B cell (primary cell): ENCODE data around the gene ALKBH3. TPM values are rescaled to one million over a fixed set of nuclear protein-coding genes. Genes with fewer than 3 reads are reported as not detected.

Experiments
- ATAC-seq: fragments of 200-7000 bp; cut with Tn5 transposase; one replicate; pipeline ENCODE4 v1.10.0; 2021; ENCODE audit warnings: low read depth, mild to moderate bottlenecking, moderate number of reproducible peaks, moderate library complexity
- CTCF ChIA-PET: fragments of 350-600 bp; sonication (Branson Sonifier 250); formaldehyde crosslinking; loops from one replicate; lab custom pipeline; 2021; ENCODE audit warnings: antibody characterized with exemption, inconsistent platforms; lab: Charles Lee
- POLR2A ChIA-PET: fragments of 350-600 bp; sonication (Branson Sonifier 250); formaldehyde crosslinking; loops from one replicate; lab custom pipeline; 2021; ENCODE audit warnings: antibody characterized with exemption; lab: Charles Lee
- DNase-seq: peaks from one replicate; pipeline ENCODE4 v3.0.0; 2013
- H2AFZ ChIP-seq: 2 replicates; pipeline ENCODE4 v1.6.1; 2012; ENCODE audit warnings: mild to moderate bottlenecking, low read depth, low read length; ENCODE audit not compliant: insufficient read depth, poor library complexity, severe bottlenecking
- H3K27ac ChIP-seq, 2 donors: 1 replicate in 1 of 2; 2 replicates in 1 of 2; pipeline ENCODE4 v1.5.1; 2012 to 2013; ENCODE audit warnings: low read length in 2 of 2, mild to moderate bottlenecking in 2 of 2, moderate library complexity in 1 of 2
- H3K27me3 ChIP-seq, 4 experiments: fragments of 200-600 bp in 1 of 4; sonication (generic) in 1 of 4; replicated peaks in 1 of 4; 1 replicate in 2 of 4; 2 replicates in 2 of 4; pipeline versions ENCODE4 v1.6.1 to v1.7.0; 2013 to 2016; ENCODE audit warnings: low read length in 3 of 4, mild to moderate bottlenecking in 2 of 4, mixed read lengths in 1 of 4, moderate library complexity in 1 of 4; ENCODE audit not compliant: insufficient read depth in 4 of 4, control insufficient read depth in 3 of 4; ENCODE audit errors: control extremely low read depth in 1 of 4
- H3K36me3 ChIP-seq, 2 experiments: replicated peaks in 1 of 2; 1 replicate in 1 of 2; 2 replicates in 1 of 2; pipeline versions ENCODE4 v1.6.1 to v1.7.1; 2013; ENCODE audit warnings: low read length in 1 of 2; ENCODE audit not compliant: insufficient read depth in 2 of 2, control insufficient read depth in 1 of 2; ENCODE audit errors: control extremely low read depth in 1 of 2, extremely low read depth in 1 of 2
- H3K4me1 ChIP-seq, 2 donors: fragments of 200-600 bp in 1 of 2; sonication (generic) in 1 of 2; 1 replicate in 1 of 2; 2 replicates in 1 of 2; pipeline versions ENCODE4 v1.5.1 to v1.6.1; 2013 to 2017; ENCODE audit warnings: low read length in 2 of 2; ENCODE audit not compliant: control insufficient read depth in 2 of 2, insufficient read depth in 2 of 2
- H3K4me2 ChIP-seq: replicated peaks from 2 replicates; pipeline ENCODE3; 2012; ENCODE audit warnings: mild to moderate bottlenecking, low read depth, low read length; ENCODE audit not compliant: poor library complexity, severe bottlenecking
- H3K4me3 ChIP-seq, 5 experiments: fragments of 200-600 bp in 1 of 5; sonication (generic) in 1 of 5; 1 replicate in 3 of 5; 2 replicates in 2 of 5; pipeline versions ENCODE4 v1.5.1 to v1.7.0; 2011 to 2016; ENCODE audit warnings: low read length in 4 of 5, mild to moderate bottlenecking in 4 of 5, low read depth in 2 of 5, control low read depth in 1 of 5, moderate library complexity in 1 of 5; ENCODE audit not compliant: insufficient read depth in 1 of 5; ENCODE audit errors: control extremely low read depth in 1 of 5, extremely low read depth in 1 of 5
- H3K79me2 ChIP-seq: fragments of 200-600 bp; sonication (generic); one replicate; pipeline ENCODE4 v1.6.0; 2016; ENCODE audit warnings: low read length; ENCODE audit not compliant: control insufficient read depth, insufficient read depth
- H3K9ac ChIP-seq: fragments of 200-600 bp; sonication (generic); 2 replicates; pipeline ENCODE4 v1.6.1; 2017; ENCODE audit warnings: mild to moderate bottlenecking, low read length, moderate library complexity
- H3K9me3 ChIP-seq, 3 donors: one replicate each; pipeline versions ENCODE4 v1.6.1 to v1.7.1; 2013; ENCODE audit warnings: low read length in 2 of 3; ENCODE audit not compliant: control insufficient read depth in 2 of 3, insufficient read depth in 1 of 3; ENCODE audit errors: control extremely low read depth in 1 of 3
- H4K20me1 ChIP-seq: 2 replicates; pipeline ENCODE4 v1.6.0; 2012; ENCODE audit warnings: mild to moderate bottlenecking, low read length; ENCODE audit not compliant: insufficient read depth, control insufficient read depth, poor library complexity, severe bottlenecking
- H3K27ac Mint-ChIP-seq: one replicate; pipeline ENCODE4 v1.8.0; 2021; ENCODE audit warnings: mixed read lengths
- H3K27me3 Mint-ChIP-seq: one replicate; pipeline ENCODE4 v1.8.0; 2021; ENCODE audit warnings: mixed read lengths
- H3K4me1 Mint-ChIP-seq: one replicate; pipeline ENCODE4 v1.8.0; 2021; ENCODE audit warnings: mixed read lengths
- H3K4me3 Mint-ChIP-seq: one replicate; pipeline ENCODE4 v1.8.0; 2021; ENCODE audit warnings: mixed read lengths
- H3K9me3 Mint-ChIP-seq: one replicate; pipeline ENCODE4 v1.8.0; 2022; ENCODE audit warnings: mixed read lengths; ENCODE audit not compliant: insufficient read depth
- EZH2 ChIP-seq: IDR thresholded peaks from 2 replicates; pipeline ENCODE4 v1.6.1; 2012; ENCODE audit warnings: borderline replicate concordance, low read depth, mild to moderate bottlenecking, moderate library complexity, low read length; ENCODE audit not compliant: insufficient read depth, poor library complexity, severe bottlenecking
- WGBS: methylation state at CpG from one replicate; pipeline ENCODE4 v1.1.5; 2013; ENCODE audit warnings: missing lambda C conversion rate; ENCODE audit not compliant: insufficient coverage; 5-methylcytosine and 5-hydroxymethylcytosine counted together
- intact Hi-C: fragments of 100-400 bp; cut with micrococcal nuclease; formaldehyde crosslinking; loops from one replicate; pipeline ENCODE4 v1.10.0; 2022
- polyA plus RNA-seq: library from polyadenylated mRNA; depleted of rRNA; stranded (reverse); fragments of >200 nt; gene quantifications from 2 replicates; pipeline ENCODE4 v1.2.3, GENCODE V29; 2012
- total RNA-seq, 2 donors: library from RNA; stranded (reverse); fragments of 120-200 nt in 1 of 2; gene quantifications; 1 replicate in 1 of 2; 2 replicates in 1 of 2; pipeline versions ENCODE4 v1.2.3 to v1.2.4, GENCODE V29; 2013 to 2022
- TF ChIP-seq, protein P1 (sequence below): fragments of 200-600 bp; IDR thresholded peaks from one replicate; pipeline ENCODE4 v1.8.0; 2022; ENCODE audit warnings: antibody characterized with exemption, mild to moderate bottlenecking

Gene ALKBH3
- total and polyA plus RNA-seq, 2 donors (not counting 1 experiment from before 2014, with no cell fraction given), result 22.3 to 26.7 TPM

GRCh38 chr11:43905813-43906241, 25.2 kb downstream of the ALKBH3 start:
- H3K9me3 Mint-ChIP-seq, result no peaks in the 10 kb centered on the region
- POLR2A ChIA-PET, result no interaction called here
- H3K4me2 ChIP-seq, result no peak overlapping the region
- no peak overlapping the region for H3K27ac ChIP-seq
- DNase-seq (no peak), ATAC-seq (no peak)
- no peak overlapping the region for H3K4me3 Mint-ChIP-seq
- peaks cover 9% of the 10 kb centered on the region for H3K4me1 Mint-ChIP-seq
- intact Hi-C loops, result no loop called here
- H3K9me3 ChIP-seq, result no peaks in the 10 kb centered on the region
- WGBS, result 90% methylated on average over 2 of the region's 2 CpGs
- H3K9ac ChIP-seq, result no peak overlapping the region
- CTCF ChIA-PET, result no interaction called here
- no peaks in the 10 kb centered on the region for H4K20me1 ChIP-seq
- no peaks in the 10 kb centered on the region for H3K79me2 ChIP-seq
- no peaks in the 10 kb centered on the region for H3K27me3 ChIP-seq
- H2AFZ ChIP-seq, result no peak overlapping the region
- no peaks in the 10 kb centered on the region for H3K27me3 Mint-ChIP-seq
- no peak overlapping the region for H3K27ac Mint-ChIP-seq
- peaks cover 20 to 53% of the 10 kb centered on the region in 2 experiments for H3K36me3 ChIP-seq
- TF ChIP-seq, protein P1, sequence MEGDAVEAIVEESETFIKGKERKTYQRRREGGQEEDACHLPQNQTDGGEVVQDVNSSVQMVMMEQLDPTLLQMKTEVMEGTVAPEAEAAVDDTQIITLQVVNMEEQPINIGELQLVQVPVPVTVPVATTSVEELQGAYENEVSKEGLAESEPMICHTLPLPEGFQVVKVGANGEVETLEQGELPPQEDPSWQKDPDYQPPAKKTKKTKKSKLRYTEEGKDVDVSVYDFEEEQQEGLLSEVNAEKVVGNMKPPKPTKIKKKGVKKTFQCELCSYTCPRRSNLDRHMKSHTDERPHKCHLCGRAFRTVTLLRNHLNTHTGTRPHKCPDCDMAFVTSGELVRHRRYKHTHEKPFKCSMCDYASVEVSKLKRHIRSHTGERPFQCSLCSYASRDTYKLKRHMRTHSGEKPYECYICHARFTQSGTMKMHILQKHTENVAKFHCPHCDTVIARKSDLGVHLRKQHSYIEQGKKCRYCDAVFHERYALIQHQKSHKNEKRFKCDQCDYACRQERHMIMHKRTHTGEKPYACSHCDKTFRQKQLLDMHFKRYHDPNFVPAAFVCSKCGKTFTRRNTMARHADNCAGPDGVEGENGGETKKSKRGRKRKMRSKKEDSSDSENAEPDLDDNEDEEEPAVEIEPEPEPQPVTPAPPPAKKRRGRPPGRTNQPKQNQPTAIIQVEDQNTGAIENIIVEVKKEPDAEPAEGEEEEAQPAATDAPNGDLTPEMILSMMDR, result no peak
- TF ChIP-seq EZH2, result no peak
- no peaks in the 10 kb centered on the region for H3K4me1 ChIP-seq
- no peak overlapping the region for H3K4me3 ChIP-seq

GRCh38 chr11:43907028-43907975, 26.7 kb downstream of the ALKBH3 start:
- ChIA-PET POLR2A (no interaction called here), CTCF (interaction anchor here (1.4 kb wide), 1 partner anchor 17 kb away, joined by 4 read pairs; no protein-coding TSS in a partner anchor)
- ATAC-seq (no peak), DNase-seq (no peak)
- Histone ChIP-seq H3K9me3 (no peaks in the 10 kb centered on the region), H4K20me1 (no peaks in the 10 kb centered on the region), H3K4me2 (no peak overlapping the region), H3K4me3 (no peak overlapping the region), H3K79me2 (no peaks in the 10 kb centered on the region), H3K36me3 (peaks cover 14 to 49% of the 10 kb centered on the region in 2 experiments), H2AFZ (no peak overlapping the region), H3K27ac (no peak overlapping the region), H3K4me1 (no peaks in the 10 kb centered on the region), H3K27me3 (no peaks in the 10 kb centered on the region), H3K9ac (no peak overlapping the region)
- Mint-ChIP-seq H3K4me1 (peaks cover 9% of the 10 kb centered on the region), H3K27ac (no peak overlapping the region), H3K27me3 (no peaks in the 10 kb centered on the region), H3K9me3 (no peaks in the 10 kb centered on the region), H3K4me3 (no peak overlapping the region)
- 78% methylated on average over 3 of the region's 4 CpGs for WGBS
- intact Hi-C loops, result no loop called here
- no peak for TF ChIP-seq EZH2
- TF ChIP-seq, protein P1, result no peak
